Vagina (tissue), 2 donors: ENCODE measurements around the gene MRPL52.
A peak's percentile ranks its signal among the peaks of the same experiment; 100 is the strongest.

ENCODE experiments used
- CTCF ChIP-seq, 3 experiments: fragments of 450-650 bp in 2 of 3; fragments of 200-600 bp in 1 of 3; sonication (generic) in 1 of 3; IDR thresholded peaks; one replicate each; pipeline ENCODE4 v1.5.1; 2017 to 2019; ENCODE audit warnings: antibody characterized with exemption in 3 of 3, mild to moderate bottlenecking in 2 of 3, moderate library complexity in 2 of 3
- POLR2A ChIP-seq, 2 donors: fragments of 450-650 bp; IDR thresholded peaks; one replicate each; pipeline ENCODE4 v1.6.1; 2017; ENCODE audit warnings: antibody characterized with exemption in 2 of 2, mild to moderate bottlenecking in 2 of 2, moderate library complexity in 2 of 2

GRCh38 chr14:22852940-22853767, 23.5 kb downstream of the MRPL52 start:
- no peak for TF ChIP-seq POLR2A (IDR thresholded peaks at IDR 0.05)
- TF ChIP-seq CTCF (IDR thresholded peaks at IDR 0.05): peak; percentile 93 to 98 (median 96)
